ENCODE measurements around the gene NLRC4.
A peak's percentile ranks its signal among the peaks of the same experiment; 100 is the strongest.
"Not testable (repeated sequence)": the region's sequence is repeated elsewhere in the genome, so short reads cannot be mapped to it uniquely, and the experiment has no call there.

NLRC4 gene

DNA sequence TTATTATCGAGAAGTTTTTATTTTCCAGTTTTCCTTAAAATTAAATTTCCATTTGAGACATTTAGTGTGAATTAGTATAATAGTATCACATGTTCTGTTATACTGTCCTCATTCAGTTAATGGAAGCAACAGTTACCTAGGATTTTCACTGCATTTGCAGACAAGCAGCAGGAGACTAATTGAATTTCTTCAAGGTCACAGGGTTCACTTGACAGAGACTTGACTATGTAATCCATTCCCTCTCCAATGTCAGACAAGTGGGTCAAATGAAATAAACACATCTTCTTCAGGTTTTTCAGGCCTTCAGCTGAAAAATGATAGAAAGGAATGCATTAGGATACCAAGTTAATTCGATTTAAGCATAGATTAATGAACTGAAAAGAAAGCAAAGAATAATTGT, 26.7 kb downstream of the NLRC4 start:
- DNase-seq: no peak

DNA sequence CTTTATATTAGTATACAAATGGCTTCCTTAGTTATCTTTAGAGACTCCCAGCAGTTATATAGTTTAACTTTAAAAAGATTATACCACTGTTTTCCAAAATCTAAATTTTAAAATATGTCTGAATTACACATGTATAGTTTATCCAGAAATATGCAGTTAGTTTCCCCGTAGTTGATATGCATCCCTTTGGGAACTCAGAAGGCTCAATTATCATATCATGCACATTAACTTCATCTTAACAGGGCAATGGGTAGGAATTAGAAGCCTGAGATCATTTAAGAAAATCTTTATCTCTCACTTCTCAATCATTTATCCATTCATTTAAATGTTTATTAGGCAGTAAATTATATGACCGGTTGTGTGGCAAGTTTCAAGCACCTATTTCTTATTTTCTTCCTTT, 27.2 kb downstream of the NLRC4 start:
- no peak for DNase-seq

DNA sequence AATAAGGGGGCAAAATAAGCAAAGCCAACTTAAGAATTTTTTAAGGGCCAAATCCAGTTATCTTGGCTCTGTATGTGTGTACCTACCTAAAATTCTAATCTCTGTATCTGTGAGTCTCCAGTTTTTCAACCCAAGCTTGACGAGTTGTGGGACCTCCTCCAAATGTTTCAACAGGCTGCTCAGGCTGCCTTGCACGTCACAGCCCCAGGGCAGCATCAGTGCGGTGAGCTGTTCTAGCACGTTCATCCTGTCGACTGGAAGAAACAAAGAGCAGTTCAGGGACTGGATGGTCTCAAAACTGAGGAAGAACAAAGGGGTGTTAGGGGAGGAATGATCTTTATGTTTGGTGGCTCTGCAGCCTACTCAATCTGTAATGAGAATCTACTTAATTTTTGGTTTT, 29.4 kb downstream of the NLRC4 start:
- DNase-seq: no peak

DNA sequence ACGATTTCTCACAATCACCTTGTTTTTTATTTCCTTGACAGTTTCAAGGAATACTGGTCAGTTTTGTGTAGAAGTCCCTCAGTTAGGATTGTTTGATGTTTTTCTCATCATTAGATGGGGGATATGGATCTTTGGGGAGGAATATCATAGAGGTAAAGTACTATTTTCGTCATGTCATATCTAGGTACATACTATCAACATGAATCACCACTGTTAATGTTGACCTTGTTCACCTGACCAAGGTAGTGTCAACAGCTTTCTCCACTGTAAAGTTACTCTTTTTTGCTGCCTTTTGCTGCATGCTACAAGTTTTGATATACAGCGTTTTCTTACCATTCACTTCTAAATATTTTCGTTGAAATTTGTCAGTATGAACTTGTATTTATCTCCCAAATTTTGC, 32.7 kb downstream of the NLRC4 start:
- no peak for DNase-seq

DNA sequence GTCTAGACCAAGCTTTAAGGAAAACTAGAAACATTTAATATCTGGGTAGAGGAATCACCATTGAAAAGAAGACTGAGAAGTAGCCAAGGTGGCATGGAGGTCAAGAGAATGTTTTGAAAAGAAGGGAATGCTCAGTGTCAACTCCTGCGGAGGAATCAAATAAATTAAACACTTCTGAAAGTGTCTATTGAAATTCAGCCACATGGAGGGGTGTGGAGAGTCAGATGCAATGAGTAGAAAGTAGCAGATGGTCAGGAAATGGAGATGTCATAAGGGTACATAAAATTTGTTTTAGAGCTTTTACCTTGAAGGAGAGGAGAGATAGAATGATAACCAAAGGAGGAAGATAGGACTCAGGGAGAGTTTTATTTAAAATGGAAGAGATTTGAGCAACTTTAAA, 35.1 kb downstream of the NLRC4 start:
- DNase-seq: no peak

DNA sequence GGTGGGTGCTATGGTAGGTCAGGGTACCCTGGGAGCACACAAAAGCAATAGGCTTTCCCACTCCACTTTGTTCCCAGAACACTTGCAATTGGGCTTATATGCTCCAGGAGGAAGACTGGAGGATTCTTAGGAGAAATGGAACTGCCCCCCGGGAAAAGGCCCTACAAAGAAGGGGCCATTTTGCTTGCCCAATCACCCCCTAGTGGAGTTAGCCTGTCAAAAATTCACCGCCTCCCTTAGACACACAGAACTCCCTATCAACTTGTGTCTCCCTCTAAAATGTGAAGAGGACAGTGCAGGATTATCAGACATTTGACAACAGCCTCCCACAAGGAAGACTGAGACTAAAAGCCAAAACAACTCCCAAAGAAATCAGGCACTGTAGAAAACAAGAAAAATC, 36.5 kb downstream of the NLRC4 start:
- no peak for DNase-seq

DNA sequence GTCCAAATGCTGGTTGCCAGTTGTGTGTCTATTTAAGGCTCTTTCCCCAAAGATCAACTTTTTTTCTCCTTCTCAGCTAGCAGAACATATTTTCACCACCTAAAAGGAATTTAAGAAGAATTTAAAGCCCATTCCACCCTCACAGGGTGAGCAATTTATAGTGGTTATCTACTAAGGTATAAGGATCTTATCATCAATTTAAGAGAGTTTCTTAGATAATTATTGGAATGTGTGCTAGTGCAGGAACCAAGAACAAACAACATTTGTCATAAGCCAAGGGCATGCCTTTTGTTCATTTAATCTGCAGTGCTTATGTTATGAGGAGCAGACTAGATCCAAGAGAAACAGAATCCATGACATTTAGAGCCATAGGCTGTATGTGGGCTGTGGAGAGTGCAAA, 37.2 kb downstream of the NLRC4 start:
- DNase-seq: no peak

DNA sequence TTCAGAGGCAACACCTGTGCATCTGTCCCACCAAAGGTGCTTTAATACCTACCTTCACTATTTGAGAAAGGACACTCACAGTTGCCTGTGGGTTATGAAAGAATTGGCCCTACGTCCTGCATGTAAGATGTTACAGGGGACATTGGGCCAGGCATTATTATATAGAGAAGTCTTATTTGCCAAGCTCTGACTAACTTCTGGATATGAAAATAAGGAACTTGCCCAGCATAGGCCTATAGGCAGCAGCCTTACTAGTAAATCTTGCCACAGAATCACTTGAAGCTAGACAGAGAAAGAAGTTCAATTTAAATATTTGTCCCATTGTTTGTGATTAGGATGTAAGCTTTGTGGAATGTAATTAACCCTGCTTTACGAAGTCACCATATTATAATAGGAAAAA, 41.7 kb downstream of the NLRC4 start:
- no peak for DNase-seq

DNA sequence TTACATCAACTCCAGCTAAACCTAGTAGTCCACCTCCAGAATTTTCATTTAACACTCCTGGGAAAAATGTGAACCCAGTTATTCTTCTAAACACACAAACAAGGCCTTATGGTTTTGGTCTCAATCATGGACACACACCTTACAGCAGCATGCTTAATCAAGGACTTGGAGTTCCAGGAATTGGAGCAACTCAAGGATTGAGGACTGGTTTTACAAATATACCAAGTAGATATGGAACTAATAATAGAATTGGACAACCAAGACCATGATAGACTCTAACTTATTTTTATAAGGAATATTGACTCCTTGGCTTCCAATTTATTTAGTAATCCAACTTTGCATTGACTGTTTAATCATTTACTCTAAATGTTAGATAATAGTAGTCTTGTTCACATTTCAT, 44.2 kb downstream of the NLRC4 start:
- DNase-seq: no peak

DNA sequence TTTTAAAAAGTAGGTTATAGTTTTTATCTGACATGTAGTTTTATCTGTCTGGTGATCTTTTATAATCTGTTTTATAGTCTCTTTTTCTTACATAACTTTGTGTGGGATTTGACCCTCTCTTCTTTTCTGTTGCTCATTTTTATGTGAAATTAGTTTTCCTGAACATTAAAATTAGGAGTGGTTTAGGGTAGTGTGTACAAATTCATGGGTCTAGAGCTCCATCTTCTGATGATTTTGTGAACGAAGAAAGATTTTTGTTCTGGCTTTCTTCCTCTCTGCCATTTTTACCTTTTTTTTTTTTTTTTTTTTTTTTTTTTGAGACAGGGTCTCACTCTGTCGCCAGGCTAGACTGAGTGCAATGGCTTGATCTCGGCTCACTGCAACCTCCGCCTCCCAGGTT, 52.4 kb downstream of the NLRC4 start:
- peak in 1 of 2 experiments; percentile 24 for DNase-seq

DNA sequence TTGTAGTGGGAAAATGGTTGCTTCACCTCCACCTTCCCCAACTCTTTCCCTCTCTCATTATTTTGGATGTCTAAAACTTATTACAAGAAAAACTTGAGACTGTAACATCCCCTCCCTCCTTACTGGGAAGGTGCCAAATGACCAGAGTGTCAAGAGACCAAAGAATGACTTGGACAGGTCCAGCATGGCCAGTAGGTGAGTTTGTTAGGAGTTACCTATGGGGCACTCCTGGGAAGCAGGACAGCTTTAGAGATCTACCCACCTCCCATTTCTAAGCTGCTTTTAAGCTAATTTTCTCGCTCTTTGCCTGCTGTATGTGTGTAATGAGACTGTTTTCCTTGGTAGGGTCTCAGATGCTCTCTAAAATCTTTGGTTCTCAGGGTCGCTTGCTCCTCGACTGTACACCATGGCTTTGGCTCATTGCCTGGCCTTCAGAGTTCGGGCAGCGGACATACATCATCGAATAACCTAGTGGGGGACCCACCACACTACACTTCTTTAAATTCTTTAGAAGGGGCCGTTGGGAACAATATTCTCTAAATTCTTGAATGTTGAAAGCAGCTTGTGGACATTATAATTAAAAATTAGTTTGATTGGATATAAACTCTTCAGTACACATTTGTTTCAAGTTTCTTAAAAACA, 53.8 kb downstream of the NLRC4 start:
- peak in 1 of 2 experiments; percentile 3 for DNase-seq

DNA sequence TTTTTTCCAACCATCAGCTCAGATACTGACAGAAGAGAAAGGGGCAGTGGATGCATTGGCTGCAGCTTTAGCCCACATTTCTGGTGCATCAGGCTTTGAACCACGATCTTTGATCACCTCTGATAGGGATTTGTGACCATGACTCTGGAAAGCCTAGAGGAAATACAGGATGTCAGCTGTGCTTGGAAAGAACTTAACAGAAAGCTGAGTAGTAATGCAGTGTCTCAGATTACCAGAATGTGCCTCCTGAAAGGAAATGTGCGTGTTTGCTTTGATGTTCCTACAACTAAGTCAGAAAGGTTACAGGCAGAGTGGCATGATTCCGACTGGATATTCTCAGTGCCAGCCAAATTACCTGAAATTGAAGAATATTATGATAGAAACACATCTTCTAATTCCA, 61.3 kb downstream of the NLRC4 start:
- not testable (repeated sequence) for DNase-seq

DNA sequence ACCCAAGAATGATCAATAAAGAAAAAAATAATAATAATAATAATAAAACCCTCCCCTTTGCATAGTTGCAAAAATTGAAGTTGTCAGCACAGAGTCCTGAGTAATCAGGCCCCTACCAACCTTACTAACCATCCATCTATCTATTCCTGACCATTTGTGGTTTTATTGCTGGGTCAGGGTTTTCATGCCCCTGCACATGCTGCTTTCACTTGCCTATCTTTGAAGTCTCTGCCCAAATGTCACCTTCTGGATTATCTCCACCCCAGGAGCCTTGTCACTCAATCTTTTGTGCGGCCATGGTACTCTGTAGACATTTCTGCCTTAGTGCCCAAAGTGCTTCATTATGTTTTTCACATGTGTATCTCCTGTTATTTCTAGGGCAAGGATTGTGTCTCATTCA, 63.9 kb downstream of the NLRC4 start:
- DNase-seq: no peak

DNA sequence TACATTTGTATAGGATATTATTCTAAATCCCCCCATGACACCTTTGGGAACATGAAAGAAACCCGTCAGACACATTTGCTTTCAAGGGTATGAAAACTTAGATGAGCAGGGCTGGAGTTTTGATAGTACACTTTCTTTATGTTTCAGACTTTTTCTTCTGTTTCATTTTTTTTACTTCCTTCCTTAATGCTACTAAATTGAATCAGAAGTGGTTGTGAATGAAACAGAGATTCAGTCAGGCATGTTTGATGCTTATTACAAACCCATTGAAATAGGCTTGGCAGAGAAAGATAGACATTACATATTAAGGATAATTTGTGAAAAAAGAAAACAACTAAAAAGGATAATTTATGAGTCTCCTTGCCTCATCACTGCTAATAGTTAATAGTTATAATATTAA, 72.3 kb downstream of the NLRC4 start:
- no peak for DNase-seq

DNA sequence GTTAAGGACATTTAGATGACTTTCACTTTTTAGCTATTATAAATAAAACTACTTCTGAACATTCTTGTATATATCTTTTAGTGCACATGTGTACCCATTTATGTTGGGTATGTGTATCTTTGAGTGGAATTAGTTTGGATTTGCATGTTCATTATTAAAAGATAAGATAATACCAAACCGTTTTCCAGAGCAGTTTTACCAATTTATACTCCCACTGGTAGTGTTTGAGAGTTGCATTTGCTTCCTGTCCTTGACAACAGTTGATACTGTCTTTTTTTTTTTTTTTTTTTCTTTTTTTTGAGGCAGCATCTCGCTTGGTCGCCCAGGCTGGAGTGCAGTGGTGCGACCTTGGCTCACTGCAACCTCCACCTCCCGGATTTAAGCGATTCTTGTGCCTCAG, 75.7 kb downstream of the NLRC4 start:
- DNase-seq: peak in 1 of 2 experiments; percentile 12

DNA sequence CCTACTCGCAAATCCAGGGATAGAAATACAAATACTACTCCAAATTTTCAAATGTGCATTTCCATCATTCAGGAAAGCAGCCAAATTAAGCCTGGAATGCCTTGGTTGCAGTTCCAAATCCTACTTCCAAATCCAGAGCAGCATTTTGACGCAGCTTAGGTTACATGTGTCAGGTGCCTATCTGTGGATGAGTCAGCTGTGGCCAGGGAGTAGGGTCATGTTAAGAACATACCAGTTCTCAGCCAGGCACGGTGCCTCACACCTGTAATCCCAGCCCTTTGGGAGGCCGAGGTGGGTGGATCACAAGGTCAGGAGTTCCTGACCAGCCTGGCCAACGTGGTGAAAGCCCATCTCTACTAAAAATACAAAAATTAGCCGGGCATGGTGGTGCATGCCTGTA, 82.0 kb downstream of the NLRC4 start:
- DNase-seq: no peak

Data from NCI-H526 (cell line).